ENCODE data around the gene OR2M5. TPM values are rescaled to one million over a fixed set of nuclear protein-coding genes. Genes with fewer than 3 reads are reported as not detected.

Gene OR2M5
- total and polyA plus RNA-seq, 10 of the 15 experiments (the other 5 are each of a cell fraction or from before 2014, with no cell fraction given): not detected

DNA sequence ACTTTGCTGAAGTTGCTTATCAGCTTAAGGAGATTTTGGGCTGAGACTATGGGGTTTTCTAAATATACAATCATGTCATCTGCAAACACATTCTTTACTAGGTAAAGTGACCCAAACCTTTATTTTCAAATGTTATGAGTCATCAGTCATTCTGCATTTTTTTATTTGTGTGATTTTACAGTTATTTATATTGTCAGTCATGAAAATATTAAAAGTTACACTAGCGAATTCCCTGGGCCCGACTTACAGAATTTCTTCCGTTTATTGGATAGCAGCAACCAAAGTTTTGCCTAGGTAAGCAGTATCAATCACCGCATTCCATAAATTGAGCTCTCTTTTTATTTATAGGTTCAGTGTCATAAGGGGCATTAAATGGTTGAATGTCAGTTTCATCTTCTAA lies 13.8 kb downstream of the OR2M5 start:
- H3K9me3 ChIP-seq (replicated peaks; ENCODE audit: control insufficient read depth, insufficient read depth, low read length): no peaks in the 10 kb centered on the region
- ATAC-seq (no peak), FAIRE-seq (no peak), DNase-seq (ENCODE audit: low read depth, low spot score) (no peak)
- 45% methylated on average over 4 of the region's 4 CpGs for WGBS (ENCODE audit: insufficient coverage, insufficient replicate concordance, low lambda C conversion rate, missing lambda C conversion rate)
- ChIA-PET CTCF (no interaction called here), SMC1A (ENCODE audit: uncharacterized antibody, unreplicated experiment) (no interaction called here), RAD21 (ENCODE audit: unreplicated experiment) (no interaction called here), POLR2A (no interaction called here)
- H3K4me2 ChIP-seq (ENCODE audit: control insufficient read depth, insufficient read depth): no peak overlapping the region
- H3K27ac ChIP-seq (ENCODE audit: control insufficient read depth, insufficient read depth): no peak overlapping the region
- no peak overlapping the region for H2AFZ ChIP-seq (ENCODE audit: control insufficient read depth, low read depth, low read length)
- H3K27me3 ChIP-seq (replicated peaks in 1 of 2; ENCODE audit: control insufficient read depth in 2 of 2, insufficient read depth in 2 of 2, low read length in 1 of 2): no peaks in the 10 kb centered on the region
- no peak overlapping the region for H3K9ac ChIP-seq (ENCODE audit: control insufficient read depth, insufficient read depth, low read length)
- intact Hi-C loops (cut with micrococcal nuclease; ENCODE audit: unreplicated experiment): no loop called here
- no peaks in the 10 kb centered on the region for H3K4me1 ChIP-seq (ENCODE audit: control insufficient read depth, insufficient read depth, low read length)
- no peaks in the 10 kb centered on the region for H3K79me2 ChIP-seq (ENCODE audit: control insufficient read depth, insufficient read depth, low read length)
- no TSS peak for BruUV-seq (replicated peaks)
- TF ChIP-seq, protein P1, sequence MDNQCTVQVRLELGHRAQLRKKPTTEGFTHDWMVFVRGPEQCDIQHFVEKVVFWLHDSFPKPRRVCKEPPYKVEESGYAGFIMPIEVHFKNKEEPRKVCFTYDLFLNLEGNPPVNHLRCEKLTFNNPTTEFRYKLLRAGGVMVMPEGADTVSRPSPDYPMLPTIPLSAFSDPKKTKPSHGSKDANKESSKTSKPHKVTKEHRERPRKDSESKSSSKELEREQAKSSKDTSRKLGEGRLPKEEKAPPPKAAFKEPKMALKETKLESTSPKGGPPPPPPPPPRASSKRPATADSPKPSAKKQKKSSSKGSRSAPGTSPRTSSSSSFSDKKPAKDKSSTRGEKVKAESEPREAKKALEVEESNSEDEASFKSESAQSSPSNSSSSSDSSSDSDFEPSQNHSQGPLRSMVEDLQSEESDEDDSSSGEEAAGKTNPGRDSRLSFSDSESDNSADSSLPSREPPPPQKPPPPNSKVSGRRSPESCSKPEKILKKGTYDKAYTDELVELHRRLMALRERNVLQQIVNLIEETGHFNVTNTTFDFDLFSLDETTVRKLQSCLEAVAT (IDR thresholded peaks at IDR 0.05): no peak
- TF ChIP-seq REST (IDR thresholded peaks at IDR 0.05; ENCODE audit: low read depth, low read length) (no peak), KLF5 (IDR thresholded peaks at IDR 0.05; ENCODE audit: partially characterized antibody) (no peak), ZNF24 (IDR thresholded peaks at IDR 0.05) (no peak), PML (IDR thresholded peaks at IDR 0.05; ENCODE audit: low read length) (no peak), TCF7 (IDR thresholded peaks at IDR 0.05; ENCODE audit: borderline replicate concordance) (no peak)
- TF ChIP-seq, protein P2, sequence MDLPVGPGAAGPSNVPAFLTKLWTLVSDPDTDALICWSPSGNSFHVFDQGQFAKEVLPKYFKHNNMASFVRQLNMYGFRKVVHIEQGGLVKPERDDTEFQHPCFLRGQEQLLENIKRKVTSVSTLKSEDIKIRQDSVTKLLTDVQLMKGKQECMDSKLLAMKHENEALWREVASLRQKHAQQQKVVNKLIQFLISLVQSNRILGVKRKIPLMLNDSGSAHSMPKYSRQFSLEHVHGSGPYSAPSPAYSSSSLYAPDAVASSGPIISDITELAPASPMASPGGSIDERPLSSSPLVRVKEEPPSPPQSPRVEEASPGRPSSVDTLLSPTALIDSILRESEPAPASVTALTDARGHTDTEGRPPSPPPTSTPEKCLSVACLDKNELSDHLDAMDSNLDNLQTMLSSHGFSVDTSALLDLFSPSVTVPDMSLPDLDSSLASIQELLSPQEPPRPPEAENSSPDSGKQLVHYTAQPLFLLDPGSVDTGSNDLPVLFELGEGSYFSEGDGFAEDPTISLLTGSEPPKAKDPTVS (IDR thresholded peaks at IDR 0.05; ENCODE audit: low read depth, low read length): no peak
- H3K36me3 ChIP-seq (ENCODE audit: control insufficient read depth in 2 of 2, insufficient read depth in 2 of 2, low read length in 1 of 2): no peaks in the 10 kb centered on the region
- no peaks in the 10 kb centered on the region for H4K20me1 ChIP-seq (ENCODE audit: control insufficient read depth, insufficient read depth)
- in situ Hi-C loops (cut with MboI): no loop called here
- H3K4me3 ChIP-seq: no peak overlapping the region

All from GM12878 (cell line).